ENCODE measurements around the gene FLOT2.

- TF ChIP-seq, protein P1, sequence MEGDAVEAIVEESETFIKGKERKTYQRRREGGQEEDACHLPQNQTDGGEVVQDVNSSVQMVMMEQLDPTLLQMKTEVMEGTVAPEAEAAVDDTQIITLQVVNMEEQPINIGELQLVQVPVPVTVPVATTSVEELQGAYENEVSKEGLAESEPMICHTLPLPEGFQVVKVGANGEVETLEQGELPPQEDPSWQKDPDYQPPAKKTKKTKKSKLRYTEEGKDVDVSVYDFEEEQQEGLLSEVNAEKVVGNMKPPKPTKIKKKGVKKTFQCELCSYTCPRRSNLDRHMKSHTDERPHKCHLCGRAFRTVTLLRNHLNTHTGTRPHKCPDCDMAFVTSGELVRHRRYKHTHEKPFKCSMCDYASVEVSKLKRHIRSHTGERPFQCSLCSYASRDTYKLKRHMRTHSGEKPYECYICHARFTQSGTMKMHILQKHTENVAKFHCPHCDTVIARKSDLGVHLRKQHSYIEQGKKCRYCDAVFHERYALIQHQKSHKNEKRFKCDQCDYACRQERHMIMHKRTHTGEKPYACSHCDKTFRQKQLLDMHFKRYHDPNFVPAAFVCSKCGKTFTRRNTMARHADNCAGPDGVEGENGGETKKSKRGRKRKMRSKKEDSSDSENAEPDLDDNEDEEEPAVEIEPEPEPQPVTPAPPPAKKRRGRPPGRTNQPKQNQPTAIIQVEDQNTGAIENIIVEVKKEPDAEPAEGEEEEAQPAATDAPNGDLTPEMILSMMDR (conservative IDR thresholded peaks at IDR 0.05), result no peak
- no peak for TF ChIP-seq EZH2 (IDR thresholded peaks at IDR 0.05; ENCODE audit: low read depth)
Observed at GRCh38 chr17:28896491-28896883, 1.0 kb downstream of the FLOT2 start.

Data from PC-9 (cell line).